GM20431 (cell line): Measurements from ENCODE around the gene CTAG1B.
"Not testable (repeated sequence)": the region's sequence is repeated elsewhere in the genome, so short reads cannot be mapped to it uniquely, and the experiment has no call there.

ENCODE experiments used
- in situ Hi-C: fragments of 300-500 bp; cut with MseI, MboI; formaldehyde crosslinking; loops from one replicate; pipeline ENCODE4 v1.15.0; 2020; ENCODE audit warnings: low sequenced_read_pairs; ENCODE audit not compliant: unreplicated experiment

CTAG1B gene

GRCh38 chrX:154619182-154619581 lies at the start of gene CTAG1B:
CTAG1B (minus strand) TSS chrX:154619282; CDS start chrX:154619218, 64 bp downstream.
- in situ Hi-C loops: not testable (repeated sequence)

- in situ Hi-C loops: no loop called here
These were observed 42.8 kb upstream of the CTAG1B start for GRCh38 chrX:154661899-154662298.

- in situ Hi-C loops: no loop called here
These were observed 42.1 kb upstream of the CTAG1B start for GRCh38 chrX:154661170-154661569.

- in situ Hi-C loops: no loop called here
These were observed 41.5 kb upstream of the CTAG1B start for GRCh38 chrX:154660541-154660940.

- in situ Hi-C loops: no loop called here
These were observed 39.9 kb upstream of the CTAG1B start for GRCh38 chrX:154658957-154659356.

- in situ Hi-C loops: no loop called here
These were observed 39.1 kb upstream of the CTAG1B start for GRCh38 chrX:154658187-154658586.

- in situ Hi-C loops: no loop called here
These were observed 38.2 kb upstream of the CTAG1B start for GRCh38 chrX:154657226-154657805.

- in situ Hi-C loops: no loop called here
These were observed 36.7 kb upstream of the CTAG1B start for GRCh38 chrX:154655786-154656185.

GRCh38 chrX:154655346-154655745 lies 36.3 kb upstream of the CTAG1B start:
- in situ Hi-C loops: no loop called here

GRCh38 chrX:154654925-154655324 lies 35.8 kb upstream of the CTAG1B start:
- in situ Hi-C loops: no loop called here

- in situ Hi-C loops: no loop called here
These were observed 35.3 kb upstream of the CTAG1B start for GRCh38 chrX:154654372-154654771.

GRCh38 chrX:154653413-154653812 lies 34.3 kb upstream of the CTAG1B start, which contains the start of gene CTAG2:
CTAG2 (minus strand) TSS chrX:154653579; CDS start chrX:154653515, 64 bp downstream.
- in situ Hi-C loops: not testable (repeated sequence)

GRCh38 chrX:154653048-154653401 lies 33.9 kb upstream of the CTAG1B start:
- in situ Hi-C loops: no loop called here

- in situ Hi-C loops: no loop called here
These were observed 33.4 kb upstream of the CTAG1B start for GRCh38 chrX:154652311-154653047.

GRCh38 chrX:154650221-154650510 lies 31.1 kb upstream of the CTAG1B start:
- in situ Hi-C loops: no loop called here

- in situ Hi-C loops: no loop called here
These were observed 30.6 kb upstream of the CTAG1B start for GRCh38 chrX:154649503-154650220.

GRCh38 chrX:154648931-154649330 lies 29.8 kb upstream of the CTAG1B start:
- in situ Hi-C loops: no loop called here

GRCh38 chrX:154645745-154646378 lies 26.8 kb upstream of the CTAG1B start:
- in situ Hi-C loops: not testable (repeated sequence)

GRCh38 chrX:154643708-154644107 lies 24.6 kb upstream of the CTAG1B start:
- in situ Hi-C loops: not testable (repeated sequence)

GRCh38 chrX:154641740-154642139 lies 22.7 kb upstream of the CTAG1B start:
- in situ Hi-C loops: not testable (repeated sequence)

- in situ Hi-C loops: not testable (repeated sequence)
These were observed 14.6 kb upstream of the CTAG1B start for GRCh38 chrX:154633661-154634060.
